K562 (cell line): ENCODE data around the gene B2M. TPM values are rescaled to one million over a fixed set of nuclear protein-coding genes. Genes with fewer than 3 reads are reported as not detected.
A peak's percentile ranks its signal among the peaks of the same experiment; 100 is the strongest.

ENCODE experiments used
- ARHGAP35 ChIP-seq: fragments of 450-650 bp; IDR thresholded peaks from 2 replicates; pipeline ENCODE4 v1.6.1; 2018; ENCODE audit not compliant: partially characterized antibody
- BMI1 ChIP-seq: fragments of 150-350 bp; IDR thresholded peaks from 2 replicates; pipeline ENCODE4 v1.6.1; 2014; ENCODE audit warnings: low read length
- CREB5 ChIP-seq: fragments of 250-450 bp; sonication (Bioruptor Pico); IDR thresholded peaks from 2 replicates; pipeline ENCODE4 v1.5.0; 2020; ENCODE audit warnings: mild to moderate bottlenecking
- DNMT1 ChIP-seq: fragments of 450-650 bp; IDR thresholded peaks from 2 replicates; pipeline ENCODE4 v1.6.1; 2016; ENCODE audit warnings: antibody characterized with exemption, mild to moderate bottlenecking
- EGR1 ChIP-seq: fragments of 450-650 bp; conservative IDR thresholded peaks from 2 replicates; pipeline ENCODE4 v1.6.1; 2017; ENCODE audit warnings: mild to moderate bottlenecking
- EP400 ChIP-seq: fragments of 450-650 bp; IDR thresholded peaks from 2 replicates; pipeline ENCODE4 v1.6.1; 2017; ENCODE audit warnings: antibody characterized with exemption, mild to moderate bottlenecking, moderate library complexity
- ETV1 ChIP-seq: fragments of 450-650 bp; conservative IDR thresholded peaks from 2 replicates; pipeline ENCODE4 v1.6.1; 2016; ENCODE audit warnings: missing genetic modification characterization, control low read depth, low read depth, missing compliant biosample characterization
- HDGF ChIP-seq: fragments of 450-650 bp; IDR thresholded peaks from 2 replicates; pipeline ENCODE4 v1.6.1; 2016
- HLTF ChIP-seq: fragments of 450-650 bp; IDR thresholded peaks from 2 replicates; pipeline ENCODE4 v1.6.1; 2016
- MBD2 ChIP-seq: sonication (generic); IDR thresholded peaks from 2 replicates; pipeline ENCODE4 v1.6.1; 2016; ENCODE audit warnings: low read depth, borderline replicate concordance
- MTA1 ChIP-seq: fragments of 450-650 bp; IDR thresholded peaks from 2 replicates; pipeline ENCODE4 v1.6.1; 2017; ENCODE audit warnings: borderline replicate concordance
- NKRF ChIP-seq: fragments of 450-650 bp; IDR thresholded peaks from 2 replicates; pipeline ENCODE4 v1.6.1; 2016; ENCODE audit warnings: borderline replicate concordance
- PHB2 ChIP-seq: fragments of 450-650 bp; IDR thresholded peaks from 2 replicates; pipeline ENCODE4 v1.6.1; 2017; ENCODE audit warnings: low read depth
- RBFOX2 ChIP-seq: fragments of 200-400 bp; formaldehyde crosslinking; IDR thresholded peaks from 2 replicates; pipeline ENCODE4 v1.6.1; 2017; ENCODE audit warnings: low read depth, mild to moderate bottlenecking, low read length, moderate library complexity
- RCOR1 ChIP-seq, 2 experiments: IDR thresholded peaks; 2 replicates each; pipeline ENCODE4 v1.6.1; 2012; ENCODE audit warnings: low read depth in 2 of 2, low read length in 2 of 2, borderline replicate concordance in 1 of 2, improper control_type of control experiment in 1 of 2
- SP2 ChIP-seq: IDR thresholded peaks from 2 replicates; pipeline ENCODE4 v1.6.1; 2011; ENCODE audit warnings: mild to moderate bottlenecking, low read depth, low read length, moderate library complexity; ENCODE audit not compliant: poor library complexity, severe bottlenecking; ENCODE audit errors: extremely low read depth
- U2AF1 ChIP-seq: fragments of 200-400 bp; formaldehyde crosslinking; optimal IDR thresholded peaks from 2 replicates; pipeline ENCODE3; 2017; ENCODE audit warnings: mild to moderate bottlenecking, low read depth, low read length, moderate library complexity
- ZBTB5 ChIP-seq: fragments of 450-650 bp; IDR thresholded peaks from 2 replicates; pipeline ENCODE4 v1.6.1; 2017; ENCODE audit warnings: antibody characterized with exemption
- ZNF589 ChIP-seq: fragments of 200-800 bp; sonication (Bioruptor generic); IDR thresholded peaks from 2 replicates; pipeline ENCODE4 v1.6.1; 2016; ENCODE audit warnings: low read depth, missing genetic modification characterization, missing compliant biosample characterization
- polyA plus RNA-seq, 8 experiments: library from polyadenylated mRNA; depleted of rRNA in 4 of 8; stranded (reverse) in 5 of 8; unstranded in 3 of 8; fragments of >200 nt; fragmentation: Nextera tagmentation in 2 of 8; fragmentation: Illumina TruSeq in 1 of 8; extraction: Ambion mirVana in 2 of 8; extraction: Trizol in 1 of 8; gene quantifications; 2 replicates each; pipeline versions ENCODE4 v1.2.1 to v1.2.3, GENCODE V29; 2011 to 2014; ENCODE audit warnings: inconsistent platforms in 1 of 8, missing spikeins in 1 of 8
- total RNA-seq, 7 experiments: library from RNA; depleted of rRNA in 6 of 7; stranded (reverse); fragments of >200 nt in 6 of 7; fragmentation: Illumina TruSeq in 2 of 7; extraction: Trizol in 2 of 7; gene quantifications; 2 replicates each; pipeline versions ENCODE4 v1.2.1 to v1.2.3, GENCODE V29; 2011 to 2021; ENCODE audit warnings: low replicate concordance in 1 of 7
- TF ChIP-seq, protein P1 (sequence below): fragments of 450-650 bp; IDR thresholded peaks from 2 replicates; pipeline ENCODE4 v1.6.1; 2016; ENCODE audit warnings: antibody characterized with exemption

B2M gene
- total and polyA plus RNA-seq, 9 of the 15 experiments (the other 6 are each of a cell fraction or from before 2014, with no cell fraction given): 460 to 3,138 (median 1,032) TPM

- TF ChIP-seq, protein P1, sequence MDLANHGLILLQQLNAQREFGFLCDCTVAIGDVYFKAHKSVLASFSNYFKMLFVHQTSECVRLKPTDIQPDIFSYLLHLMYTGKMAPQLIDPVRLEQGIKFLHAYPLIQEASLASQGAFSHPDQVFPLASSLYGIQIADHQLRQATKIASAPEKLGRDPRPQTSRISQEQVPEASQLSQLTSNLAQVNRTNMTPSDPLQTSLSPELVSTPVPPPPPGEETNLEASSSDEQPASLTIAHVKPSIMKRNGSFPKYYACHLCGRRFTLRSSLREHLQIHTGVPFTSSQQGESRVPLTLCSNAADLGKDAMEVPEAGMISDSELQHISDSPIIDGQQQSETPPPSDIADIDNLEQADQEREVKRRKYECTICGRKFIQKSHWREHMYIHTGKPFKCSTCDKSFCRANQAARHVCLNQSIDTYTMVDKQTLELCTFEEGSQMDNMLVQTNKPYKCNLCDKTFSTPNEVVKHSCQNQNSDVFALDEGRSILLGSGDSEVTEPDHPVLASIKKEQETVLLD: peak; percentile 65
- TF ChIP-seq SP2 (no peak), RBFOX2 (no peak), MBD2 (no peak), PHB2 (peak; percentile 44; the same call in 1 of the 2 replicates), EP400 (0 out of 2 replicates have a peak, but pooled peaks have one; percentile 51), NKRF (peak; percentile 47), HLTF (peak; percentile 91), ZNF589 (CRISPR knock-in tag) (0 out of 2 replicates have a peak, but pooled peaks have one; percentile 30), MTA1 (peak; percentile 81), BMI1 (no peak), ARHGAP35 (peak; percentile 47), EGR1 (no peak), ETV1 (tag) (no peak), RCOR1 (IDR thresholded peaks at IDR 0.05; ENCODE audit: borderline replicate concordance in 1 of 2, low read depth in 2 of 2, low read length in 2 of 2) (no peak), DNMT1 (peak; percentile 45; the same call in 1 of the 2 replicates), ZBTB5 (peak; percentile 64; the same call in 1 of the 2 replicates), HDGF (peak; percentile 58; the same call in 1 of the 2 replicates), CREB5 (no peak), U2AF1 (no peak)
These were observed 23.6 kb downstream of the B2M start (continued) for GRCh38 chr15:44734839-44735481.
